ENCODE results near the gene ANKMY2. TPM values are rescaled to one million over a fixed set of nuclear protein-coding genes. Genes with fewer than 3 reads are reported as not detected.

ANKMY2 gene
- total RNA-seq, 1 experiment from 2014 or later, result 34.5 TPM

GRCh38 chr7:16636555-16637101 is 8.9 kb downstream of the ANKMY2 start:
- Histone ChIP-seq H3K36me3 (ENCODE audit: control insufficient read depth, insufficient read depth, low read length) (no peaks in the 10 kb centered on the region; the same call in 1 of the 2 replicates), H3K4me1 (peaks cover 25% of the 10 kb centered on the region), H3K9me3 (no peaks in the 10 kb centered on the region), H3K4me3 (ENCODE audit: low read depth, low read length) (no peak overlapping the region), H3K27me3 (replicated peaks; ENCODE audit: control insufficient read depth, insufficient read depth, low read length) (no peaks in the 10 kb centered on the region)
- Mint-ChIP-seq H3K4me3 (ENCODE audit: unreplicated experiment) (no peak overlapping the region), H3K4me1 (ENCODE audit: low read depth, unreplicated experiment) (peaks cover 32% of the 10 kb centered on the region), H3K27ac (ENCODE audit: unreplicated experiment) (no peak overlapping the region), H3K27me3 (ENCODE audit: insufficient read depth, unreplicated experiment) (no peaks in the 10 kb centered on the region), H3K36me3 (ENCODE audit: insufficient read depth, unreplicated experiment) (peaks cover 37% of the 10 kb centered on the region), H3K9me3 (ENCODE audit: unreplicated experiment) (no peaks in the 10 kb centered on the region)
- intact Hi-C loops (cut with micrococcal nuclease; ENCODE audit: unreplicated experiment), result no loop called here
- no TSS peak for BruUV-seq (replicated peaks)
- TF ChIP-seq CTCF (IDR thresholded peaks at IDR 0.05; ENCODE audit: insufficient read depth in 1 of 2, low read depth in 1 of 2, low read length in 1 of 2, severe bottlenecking in 1 of 2, unreplicated experiment in 1 of 2), result no peak
- ChIA-PET POLR2A (no interaction called here), CTCF (no interaction called here)
- DNase-seq, result no peak

- intact Hi-C loops (cut with micrococcal nuclease; ENCODE audit: unreplicated experiment), result no loop called here
- TF ChIP-seq CTCF (IDR thresholded peaks at IDR 0.05; ENCODE audit: insufficient read depth in 1 of 2, low read depth in 1 of 2, low read length in 1 of 2, severe bottlenecking in 1 of 2, unreplicated experiment in 1 of 2), result no peak
- Histone ChIP-seq H3K4me1 (peaks cover 24% of the 10 kb centered on the region), H3K4me3 (ENCODE audit: low read depth, low read length) (no peak overlapping the region), H3K9me3 (no peaks in the 10 kb centered on the region), H3K27me3 (replicated peaks; ENCODE audit: control insufficient read depth, insufficient read depth, low read length) (no peaks in the 10 kb centered on the region), H3K36me3 (ENCODE audit: control insufficient read depth, insufficient read depth, low read length) (no peaks in the 10 kb centered on the region; the same call in 1 of the 2 replicates)
- H3K9me3 Mint-ChIP-seq (ENCODE audit: unreplicated experiment), result no peaks in the 10 kb centered on the region
- no peak for DNase-seq
- H3K36me3 Mint-ChIP-seq (ENCODE audit: insufficient read depth, unreplicated experiment), result peaks cover 49% of the 10 kb centered on the region
- H3K27ac Mint-ChIP-seq (ENCODE audit: unreplicated experiment), result no peak overlapping the region
- no peaks in the 10 kb centered on the region for H3K27me3 Mint-ChIP-seq (ENCODE audit: insufficient read depth, unreplicated experiment)
- no TSS peak for BruUV-seq (replicated peaks)
- peaks cover 28% of the 10 kb centered on the region for H3K4me1 Mint-ChIP-seq (ENCODE audit: low read depth, unreplicated experiment)
- CTCF ChIA-PET, result no interaction called here
- POLR2A ChIA-PET, result no interaction called here
- no peak overlapping the region for H3K4me3 Mint-ChIP-seq (ENCODE audit: unreplicated experiment)
Measured at GRCh38 chr7:16634271-16634738, 11.2 kb downstream of the ANKMY2 start.

- H3K9me3 Mint-ChIP-seq (ENCODE audit: unreplicated experiment), result no peaks in the 10 kb centered on the region
- Histone ChIP-seq H3K9me3 (no peaks in the 10 kb centered on the region), H3K4me1 (no peaks in the 10 kb centered on the region), H3K36me3 (ENCODE audit: control insufficient read depth, insufficient read depth, low read length) (peaks cover 1% of the 10 kb centered on the region; the same call in 1 of the 2 replicates), H3K4me3 (ENCODE audit: low read depth, low read length) (no peak overlapping the region), H3K27me3 (replicated peaks; ENCODE audit: control insufficient read depth, insufficient read depth, low read length) (no peaks in the 10 kb centered on the region)
- peaks cover 7% of the 10 kb centered on the region for H3K4me1 Mint-ChIP-seq (ENCODE audit: low read depth, unreplicated experiment)
- no peak for TF ChIP-seq CTCF (IDR thresholded peaks at IDR 0.05; ENCODE audit: insufficient read depth in 1 of 2, low read depth in 1 of 2, low read length in 1 of 2, severe bottlenecking in 1 of 2, unreplicated experiment in 1 of 2)
- intact Hi-C loops (cut with micrococcal nuclease; ENCODE audit: unreplicated experiment), result no loop called here
- no peak overlapping the region for H3K4me3 Mint-ChIP-seq (ENCODE audit: unreplicated experiment)
- no peaks in the 10 kb centered on the region for H3K27me3 Mint-ChIP-seq (ENCODE audit: insufficient read depth, unreplicated experiment)
- peaks cover 44% of the 10 kb centered on the region for H3K36me3 Mint-ChIP-seq (ENCODE audit: insufficient read depth, unreplicated experiment)
- BruUV-seq (replicated peaks), result no TSS peak
- ChIA-PET POLR2A (no interaction called here), CTCF (no interaction called here)
- no peak for DNase-seq
- H3K27ac Mint-ChIP-seq (ENCODE audit: unreplicated experiment), result no peak overlapping the region
Measured at GRCh38 chr7:16630654-16631053, 14.9 kb downstream of the ANKMY2 start.
